ENCODE measurements around the gene CEP95. TPM values are rescaled to one million over a fixed set of nuclear protein-coding genes. Genes with fewer than 3 reads are reported as not detected.

The CEP95 gene
- total and polyA plus RNA-seq, 2 of the 13 experiments (the other 11 are each of a cell fraction or from before 2014, with no cell fraction given), result 65.9 to 68.8 TPM

DNA sequence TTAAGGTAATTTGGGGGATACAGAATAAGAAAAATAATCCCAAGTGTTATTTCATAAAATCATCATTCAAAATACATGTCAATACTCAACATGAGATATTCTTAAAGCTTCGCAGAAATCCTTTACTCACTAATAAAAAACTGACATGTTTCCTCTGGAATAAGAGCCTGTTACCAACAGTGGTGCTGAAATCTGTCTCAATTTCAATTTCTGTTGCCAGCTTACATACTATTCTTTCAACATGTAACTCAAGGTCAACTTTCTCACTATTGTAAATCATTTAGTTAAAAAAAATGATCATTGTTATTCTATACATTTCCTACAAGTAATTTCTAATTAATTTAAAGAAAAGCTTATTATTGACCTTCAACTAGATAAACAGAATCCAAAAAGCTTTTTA lies 67.9 kb downstream of the CEP95 start (continued):
- TF ChIP-seq, protein P1, sequence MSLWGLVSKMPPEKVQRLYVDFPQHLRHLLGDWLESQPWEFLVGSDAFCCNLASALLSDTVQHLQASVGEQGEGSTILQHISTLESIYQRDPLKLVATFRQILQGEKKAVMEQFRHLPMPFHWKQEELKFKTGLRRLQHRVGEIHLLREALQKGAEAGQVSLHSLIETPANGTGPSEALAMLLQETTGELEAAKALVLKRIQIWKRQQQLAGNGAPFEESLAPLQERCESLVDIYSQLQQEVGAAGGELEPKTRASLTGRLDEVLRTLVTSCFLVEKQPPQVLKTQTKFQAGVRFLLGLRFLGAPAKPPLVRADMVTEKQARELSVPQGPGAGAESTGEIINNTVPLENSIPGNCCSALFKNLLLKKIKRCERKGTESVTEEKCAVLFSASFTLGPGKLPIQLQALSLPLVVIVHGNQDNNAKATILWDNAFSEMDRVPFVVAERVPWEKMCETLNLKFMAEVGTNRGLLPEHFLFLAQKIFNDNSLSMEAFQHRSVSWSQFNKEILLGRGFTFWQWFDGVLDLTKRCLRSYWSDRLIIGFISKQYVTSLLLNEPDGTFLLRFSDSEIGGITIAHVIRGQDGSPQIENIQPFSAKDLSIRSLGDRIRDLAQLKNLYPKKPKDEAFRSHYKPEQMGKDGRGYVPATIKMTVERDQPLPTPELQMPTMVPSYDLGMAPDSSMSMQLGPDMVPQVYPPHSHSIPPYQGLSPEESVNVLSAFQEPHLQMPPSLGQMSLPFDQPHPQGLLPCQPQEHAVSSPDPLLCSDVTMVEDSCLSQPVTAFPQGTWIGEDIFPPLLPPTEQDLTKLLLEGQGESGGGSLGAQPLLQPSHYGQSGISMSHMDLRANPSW (CRISPR knock-in tag; IDR thresholded peaks at IDR 0.05; ENCODE audit: borderline replicate concordance), result no peak
- TF ChIP-seq ELF1 (CRISPR knock-in tag; IDR thresholded peaks at IDR 0.05) (no peak), ZNF501 (CRISPR knock-in tag; IDR thresholded peaks at IDR 0.05) (no peak), SIN3B (IDR thresholded peaks at IDR 0.05; ENCODE audit: low read length) (no peak), PCBP1 (IDR thresholded peaks at IDR 0.05; ENCODE audit: borderline replicate concordance, low read depth, low read length) (no peak), ZNF616 (CRISPR knock-in tag; IDR thresholded peaks at IDR 0.05; ENCODE audit: low read depth) (no peak)

DNA sequence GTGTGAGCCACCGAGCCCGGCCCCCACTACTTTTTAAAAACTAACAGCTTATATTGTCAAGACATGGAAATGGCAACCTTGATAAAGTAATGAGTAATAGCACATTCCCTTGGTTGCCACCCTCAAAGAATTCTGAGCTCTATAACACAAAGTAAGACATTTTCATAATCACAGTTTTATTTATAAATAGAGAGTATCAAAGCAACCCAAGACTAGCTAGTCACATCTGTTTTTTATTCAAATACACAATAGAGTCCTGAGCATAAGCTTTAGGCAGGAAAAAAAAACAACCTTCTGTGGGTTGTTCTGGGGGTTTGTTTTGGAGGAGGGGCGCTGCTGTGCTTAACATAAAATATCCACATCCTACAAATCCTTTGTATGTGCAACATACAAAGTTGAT lies 68.7 kb downstream of the CEP95 start:
- Histone ChIP-seq H4K20me1 (ENCODE audit: insufficient read depth, low read length) (no peaks in the 10 kb centered on the region), H3K36me3 (replicated peaks in 1 of 2; ENCODE audit: control insufficient read depth in 1 of 2, insufficient read depth in 2 of 2, low read length in 2 of 2) (peaks cover 9 to 20% of the 10 kb centered on the region in 2 experiments; a peak in 4 of 5 replicates), H3K27ac (ENCODE audit: extremely low read length, insufficient read depth, low read length) (no peak overlapping the region), H3K9ac (ENCODE audit: insufficient read depth, low read depth, low read length) (no peak overlapping the region), H3K27me3 (ENCODE audit: control insufficient read depth in 1 of 2, insufficient read depth in 2 of 2, low read length in 2 of 2) (no peaks in the 10 kb centered on the region), H3K4me1 (ENCODE audit: insufficient read depth, low read length) (no peaks in the 10 kb centered on the region), H3K9me3 (ENCODE audit: low read length) (no peaks in the 10 kb centered on the region), H3K4me3 (replicated peaks in 1 of 3; ENCODE audit: insufficient read depth in 1 of 3, low read depth in 2 of 3, low read length in 3 of 3) (no peak overlapping the region), H2AFZ (ENCODE audit: low read length) (no peak overlapping the region), H3K4me2 (ENCODE audit: low read depth, low read length) (no peak overlapping the region), H3K79me2 (ENCODE audit: insufficient read depth, low read length) (no peaks in the 10 kb centered on the region)
- TF ChIP-seq ARNTL (CRISPR knock-in tag; IDR thresholded peaks at IDR 0.05) (no peak), KLF16 (CRISPR knock-in tag; IDR thresholded peaks at IDR 0.05) (no peak), FOSL1 (CRISPR knock-in tag; IDR thresholded peaks at IDR 0.05; ENCODE audit: borderline replicate concordance) (no peak), YEATS2 (CRISPR knock-in tag; IDR thresholded peaks at IDR 0.05; ENCODE audit: borderline replicate concordance) (no peak), ZNF780A (CRISPR knock-in tag; IDR thresholded peaks at IDR 0.05) (no peak), PTBP1 (IDR thresholded peaks at IDR 0.05; ENCODE audit: low read depth, low read length, poor library complexity, severe bottlenecking) (no peak), RFX1 (IDR thresholded peaks at IDR 0.05) (no peak), ZNF552 (CRISPR knock-in tag; IDR thresholded peaks at IDR 0.05; ENCODE audit: borderline replicate concordance) (no peak), AGO2 (optimal IDR thresholded peaks at IDR 0.05; ENCODE audit: low read depth, low read length) (no peak)
- TF ChIP-seq, protein P2, sequence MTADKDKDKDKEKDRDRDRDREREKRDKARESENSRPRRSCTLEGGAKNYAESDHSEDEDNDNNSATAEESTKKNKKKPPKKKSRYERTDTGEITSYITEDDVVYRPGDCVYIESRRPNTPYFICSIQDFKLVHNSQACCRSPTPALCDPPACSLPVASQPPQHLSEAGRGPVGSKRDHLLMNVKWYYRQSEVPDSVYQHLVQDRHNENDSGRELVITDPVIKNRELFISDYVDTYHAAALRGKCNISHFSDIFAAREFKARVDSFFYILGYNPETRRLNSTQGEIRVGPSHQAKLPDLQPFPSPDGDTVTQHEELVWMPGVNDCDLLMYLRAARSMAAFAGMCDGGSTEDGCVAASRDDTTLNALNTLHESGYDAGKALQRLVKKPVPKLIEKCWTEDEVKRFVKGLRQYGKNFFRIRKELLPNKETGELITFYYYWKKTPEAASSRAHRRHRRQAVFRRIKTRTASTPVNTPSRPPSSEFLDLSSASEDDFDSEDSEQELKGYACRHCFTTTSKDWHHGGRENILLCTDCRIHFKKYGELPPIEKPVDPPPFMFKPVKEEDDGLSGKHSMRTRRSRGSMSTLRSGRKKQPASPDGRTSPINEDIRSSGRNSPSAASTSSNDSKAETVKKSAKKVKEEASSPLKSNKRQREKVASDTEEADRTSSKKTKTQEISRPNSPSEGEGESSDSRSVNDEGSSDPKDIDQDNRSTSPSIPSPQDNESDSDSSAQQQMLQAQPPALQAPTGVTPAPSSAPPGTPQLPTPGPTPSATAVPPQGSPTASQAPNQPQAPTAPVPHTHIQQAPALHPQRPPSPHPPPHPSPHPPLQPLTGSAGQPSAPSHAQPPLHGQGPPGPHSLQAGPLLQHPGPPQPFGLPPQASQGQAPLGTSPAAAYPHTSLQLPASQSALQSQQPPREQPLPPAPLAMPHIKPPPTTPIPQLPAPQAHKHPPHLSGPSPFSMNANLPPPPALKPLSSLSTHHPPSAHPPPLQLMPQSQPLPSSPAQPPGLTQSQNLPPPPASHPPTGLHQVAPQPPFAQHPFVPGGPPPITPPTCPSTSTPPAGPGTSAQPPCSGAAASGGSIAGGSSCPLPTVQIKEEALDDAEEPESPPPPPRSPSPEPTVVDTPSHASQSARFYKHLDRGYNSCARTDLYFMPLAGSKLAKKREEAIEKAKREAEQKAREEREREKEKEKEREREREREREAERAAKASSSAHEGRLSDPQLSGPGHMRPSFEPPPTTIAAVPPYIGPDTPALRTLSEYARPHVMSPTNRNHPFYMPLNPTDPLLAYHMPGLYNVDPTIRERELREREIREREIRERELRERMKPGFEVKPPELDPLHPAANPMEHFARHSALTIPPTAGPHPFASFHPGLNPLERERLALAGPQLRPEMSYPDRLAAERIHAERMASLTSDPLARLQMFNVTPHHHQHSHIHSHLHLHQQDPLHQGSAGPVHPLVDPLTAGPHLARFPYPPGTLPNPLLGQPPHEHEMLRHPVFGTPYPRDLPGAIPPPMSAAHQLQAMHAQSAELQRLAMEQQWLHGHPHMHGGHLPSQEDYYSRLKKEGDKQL (CRISPR knock-in tag; IDR thresholded peaks at IDR 0.05; ENCODE audit: low read depth), result no peak
- FAIRE-seq, result no peak
- WGBS (ENCODE audit: low lambda C conversion rate), result 94% methylated on average over 3 of the region's 3 CpGs
- no peak for ATAC-seq
- intact Hi-C loops (cut with micrococcal nuclease; ENCODE audit: unreplicated experiment), result no loop called here
- BruUV-seq (replicated peaks), result no TSS peak
- DNase-seq (ENCODE audit: low spot score), result no peak
- in situ Hi-C loops (cut with HindIII; ENCODE audit: extremely low pct_ligation_motif_present, low pct_unique_long_range_greater_than_20kb), result no loop called here
- POLR2A ChIA-PET, result no interaction called here
- CTCF ChIA-PET (ENCODE audit: low intra/inter-chr PET ratio, low total read pairs), result no interaction called here

Measured in HepG2 (cell line).